T-cell (primary cell): ENCODE results near the gene GALNTL6. TPM values are rescaled to one million over a fixed set of nuclear protein-coding genes. Genes with fewer than 3 reads are reported as not detected.

Source experiments
- ATAC-seq, 4 experiments: fragments of 200-7000 bp in 3 of 4; fragments of 150-1000 bp in 1 of 4; cut with Tn5 transposase; replicated peaks in 1 of 4; 1 replicate in 3 of 4; 2 replicates in 1 of 4; pipeline ENCODE4 v1.10.0; 2021; ENCODE audit warnings: moderate library complexity in 3 of 4, mild to moderate bottlenecking in 2 of 4, moderate number of reproducible peaks in 1 of 4
- CTCF ChIA-PET, 2 donors: fragments of 300-600 bp; sonication (Branson Sonifier 250); formaldehyde crosslinking; loops; one replicate each; lab custom pipeline; 2022; ENCODE audit warnings: antibody characterized with exemption in 2 of 2; lab: Charles Lee
- POLR2A ChIA-PET, 2 donors: fragments of 300-600 bp; sonication (Branson Sonifier 250); formaldehyde crosslinking; loops; one replicate each; lab custom pipeline; 2022; ENCODE audit warnings: antibody characterized with exemption in 2 of 2; lab: Charles Lee
- DNase-seq, 35 experiments: peaks; one replicate each; pipeline versions ENCODE4 v3.0.0 to v3.0.0-alpha.2; 2013 to 2023
- H3K27ac ChIP-seq: one replicate; pipeline ENCODE4 v1.5.1; 2013; ENCODE audit warnings: low read length
- H3K27me3 ChIP-seq, 2 experiments: replicated peaks in 1 of 2; 1 replicate in 1 of 2; 2 replicates in 1 of 2; pipeline versions ENCODE4 v1.6.1 to v1.7.0; 2013; ENCODE audit warnings: low read length in 1 of 2, mixed read lengths in 1 of 2; ENCODE audit not compliant: control insufficient read depth in 2 of 2, insufficient read depth in 2 of 2; ENCODE audit errors: extremely low read depth in 1 of 2
- H3K36me3 ChIP-seq, 2 donors: 1 replicate in 1 of 2; 2 replicates in 1 of 2; pipeline versions ENCODE4 v1.6.1 to v1.7.0; 2013; ENCODE audit warnings: low read length in 1 of 2; ENCODE audit not compliant: control insufficient read depth in 2 of 2, insufficient read depth in 1 of 2; ENCODE audit errors: extremely low read depth in 1 of 2
- H3K4me1 ChIP-seq, 2 experiments: 1 replicate in 1 of 2; 2 replicates in 1 of 2; pipeline versions ENCODE4 v1.6.1 to v1.7.0; 2013; ENCODE audit warnings: low read length in 2 of 2, mixed read lengths in 1 of 2; ENCODE audit not compliant: insufficient read depth in 2 of 2, control insufficient read depth in 1 of 2; ENCODE audit errors: extremely low read depth in 1 of 2
- H3K4me3 ChIP-seq, 2 donors: 1 replicate in 1 of 2; 2 replicates in 1 of 2; pipeline versions ENCODE4 v1.5.1 to v1.7.0; 2013; ENCODE audit warnings: mild to moderate bottlenecking in 2 of 2, low read length in 1 of 2, moderate library complexity in 1 of 2; ENCODE audit not compliant: control insufficient read depth in 1 of 2; ENCODE audit errors: extremely low read depth in 1 of 2
- H3K9me3 ChIP-seq: 2 replicates; pipeline ENCODE4 v1.7.0; 2013
- H3K27ac Mint-ChIP-seq, 2 donors: one replicate each; pipeline ENCODE4 v1.8.0; 2020 to 2021; ENCODE audit warnings: mild to moderate bottlenecking in 2 of 2, mixed read lengths in 2 of 2
- H3K27me3 Mint-ChIP-seq, 2 donors: one replicate each; pipeline ENCODE4 v1.8.0; 2021 to 2022; ENCODE audit warnings: mixed read lengths in 2 of 2
- H3K36me3 Mint-ChIP-seq: one replicate; pipeline ENCODE4 v1.8.0; 2021; ENCODE audit warnings: mixed read lengths
- H3K4me1 Mint-ChIP-seq, 3 donors: one replicate each; pipeline ENCODE4 v1.8.0; 2020 to 2022; ENCODE audit warnings: mixed read lengths in 3 of 3, mild to moderate bottlenecking in 1 of 3
- H3K4me3 Mint-ChIP-seq, 3 donors: one replicate each; pipeline ENCODE4 v1.8.0; 2020 to 2022; ENCODE audit warnings: mild to moderate bottlenecking in 3 of 3, mixed read lengths in 3 of 3, moderate library complexity in 3 of 3
- H3K9me3 Mint-ChIP-seq, 3 donors: one replicate each; pipeline ENCODE4 v1.8.0; 2020 to 2022; ENCODE audit warnings: mixed read lengths in 3 of 3
- WGBS: methylation state at CpG from one replicate; pipeline ENCODE4 v1.1.5; 2013; ENCODE audit warnings: missing lambda C conversion rate; ENCODE audit not compliant: insufficient coverage; 5-methylcytosine and 5-hydroxymethylcytosine counted together
- total RNA-seq, 35 experiments: library from RNA in 6 of 35; stranded (reverse) in 6 of 35; fragments of 120-200 nt in 1 of 35; gene quantifications; one replicate each; pipeline versions ENCODE4 v1.2.1 to v1.2.4 and lab custom pipeline; 2013 to 2026

GALNTL6 gene
- total RNA-seq, 5 donors from 2014 or later (not counting 1 experiment from before 2014, with no cell fraction given) = not detected

GRCh38 chr4:172778583-172778982, 965.4 kb downstream of the GALNTL6 start:
- H3K4me1 ChIP-seq = no peaks in the 10 kb centered on the region
- Mint-ChIP-seq H3K27ac (no peak overlapping the region), H3K27me3 (no peaks in the 10 kb centered on the region), H3K4me1 (no peaks in the 10 kb centered on the region), H3K4me3 (no peak overlapping the region), H3K36me3 (no peaks in the 10 kb centered on the region), H3K9me3 (peaks cover 0 to 4% (median 0%) of the 10 kb centered on the region in 3 donors)
- H3K9me3 ChIP-seq = no peaks in the 10 kb centered on the region
- ChIA-PET POLR2A (no interaction called here), CTCF (no interaction called here)
- 96% methylated on average over 6 of the region's 6 CpGs for WGBS
- no peak for DNase-seq
- H3K27ac ChIP-seq = no peak overlapping the region
- H3K36me3 ChIP-seq = no peaks in the 10 kb centered on the region
- no peak overlapping the region for H3K4me3 ChIP-seq
- no peak for ATAC-seq
- no peaks in the 10 kb centered on the region for H3K27me3 ChIP-seq

DNA sequence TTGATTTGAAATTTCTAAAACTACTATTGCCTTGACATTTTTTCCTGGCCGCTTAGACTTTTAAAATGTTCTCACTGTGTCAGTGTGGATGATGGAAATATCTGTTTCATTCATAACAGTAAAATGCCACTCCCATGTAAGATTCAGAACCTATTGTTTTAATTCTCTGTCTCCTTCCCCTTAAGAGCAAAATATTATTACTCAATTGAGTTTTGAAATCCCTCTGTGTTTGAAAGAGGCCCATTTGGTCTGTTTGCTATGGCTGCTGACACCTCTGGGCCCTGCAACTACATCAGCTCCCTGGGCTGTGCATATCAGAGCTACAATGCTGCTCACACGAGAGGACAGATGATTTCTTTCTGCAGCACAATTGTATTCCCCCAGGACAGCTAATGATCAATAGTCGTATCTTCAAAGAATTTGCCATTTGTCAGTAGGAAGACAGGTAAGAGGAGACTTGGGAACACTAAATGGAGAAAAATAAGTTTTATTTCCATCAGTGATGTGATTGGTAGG, 967.4 kb downstream of the GALNTL6 start:
- Histone ChIP-seq H3K36me3 (no peaks in the 10 kb centered on the region), H3K9me3 (no peaks in the 10 kb centered on the region), H3K27ac (no peak overlapping the region), H3K4me1 (no peaks in the 10 kb centered on the region), H3K4me3 (no peak overlapping the region), H3K27me3 (no peaks in the 10 kb centered on the region)
- H3K4me1 Mint-ChIP-seq = no peaks in the 10 kb centered on the region
- DNase-seq = no peak
- no CpG with 5 or more reads among the region's 3 CpGs for WGBS
- no peaks in the 10 kb centered on the region for H3K36me3 Mint-ChIP-seq
- ChIA-PET CTCF (no interaction called here), POLR2A (no interaction called here)
- H3K27me3 Mint-ChIP-seq = no peaks in the 10 kb centered on the region
- H3K27ac Mint-ChIP-seq = no peak overlapping the region
- H3K4me3 Mint-ChIP-seq = no peak overlapping the region
- no peaks in the 10 kb centered on the region for H3K9me3 Mint-ChIP-seq
- ATAC-seq = no peak

DNA sequence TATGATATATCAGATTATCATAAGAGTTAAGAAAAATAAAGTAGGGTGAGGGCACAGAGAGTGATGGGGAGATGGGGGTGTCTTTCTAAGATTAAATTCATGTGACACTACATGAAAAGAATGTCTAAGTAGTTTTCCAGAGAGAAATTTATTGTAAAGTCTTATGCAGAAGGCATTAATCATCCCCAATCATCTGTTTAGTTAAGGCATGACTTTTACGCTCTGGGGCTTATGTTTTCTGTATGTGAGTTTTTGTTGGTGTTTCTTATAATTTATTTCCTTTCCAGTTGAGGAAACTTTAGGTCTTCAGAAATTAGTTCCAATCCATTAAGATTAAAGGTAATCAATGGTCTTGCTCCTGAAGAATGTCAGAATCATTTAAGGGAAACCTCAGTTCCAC, 972.4 kb downstream of the GALNTL6 start:
- Mint-ChIP-seq H3K4me1 (no peaks in the 10 kb centered on the region), H3K27ac (no peak overlapping the region), H3K9me3 (no peaks in the 10 kb centered on the region), H3K4me3 (no peak overlapping the region), H3K27me3 (no peaks in the 10 kb centered on the region), H3K36me3 (no peaks in the 10 kb centered on the region)
- Histone ChIP-seq H3K4me1 (no peaks in the 10 kb centered on the region), H3K4me3 (no peak overlapping the region), H3K9me3 (no peaks in the 10 kb centered on the region), H3K27me3 (no peaks in the 10 kb centered on the region), H3K27ac (no peak overlapping the region), H3K36me3 (no peaks in the 10 kb centered on the region)
- ChIA-PET POLR2A (no interaction called here), CTCF (no interaction called here)
- no peak for DNase-seq
- ATAC-seq = no peak
- WGBS = no CpG with 5 or more reads among the region's 1 CpG

DNA sequence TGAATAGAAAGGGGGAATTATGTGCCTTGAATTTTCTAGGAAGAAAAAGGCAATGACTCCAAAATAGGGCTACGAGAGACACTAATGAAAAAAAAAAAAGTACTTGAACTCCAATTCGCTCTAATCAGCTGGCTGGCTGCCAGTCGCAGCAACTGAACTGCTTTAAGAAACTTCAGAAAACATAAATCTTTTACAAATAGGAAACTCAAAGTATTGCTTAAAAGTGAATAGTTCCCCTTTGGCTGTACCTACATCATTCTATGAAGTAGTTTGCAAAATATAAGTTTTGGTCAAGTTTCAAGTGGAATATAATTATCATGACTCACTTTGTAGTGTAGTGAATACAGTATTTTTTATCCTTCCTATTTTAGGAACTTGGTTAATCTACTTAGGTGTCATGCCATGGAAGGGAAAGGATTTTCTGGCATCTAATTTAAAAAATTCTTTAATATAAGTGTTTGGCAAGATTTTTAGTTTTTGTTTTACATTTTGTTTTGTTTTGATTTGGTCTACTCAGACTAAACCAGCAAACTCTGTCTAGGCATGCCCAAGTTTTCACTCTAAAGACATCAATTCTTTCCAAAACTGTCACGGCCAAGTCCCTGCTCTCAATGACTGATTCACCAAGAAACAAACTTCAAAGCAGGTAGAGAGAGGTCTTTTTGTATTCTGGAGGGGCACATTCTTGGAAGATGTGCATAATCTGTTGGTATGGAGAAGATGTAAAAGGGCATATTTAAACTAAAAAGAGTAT, 973.0 kb downstream of the GALNTL6 start:
- WGBS = 0% methylated on average over 1 of the region's 4 CpGs
- H3K9me3 ChIP-seq = no peaks in the 10 kb centered on the region
- H3K27me3 Mint-ChIP-seq = no peaks in the 10 kb centered on the region
- no peaks in the 10 kb centered on the region for H3K27me3 ChIP-seq
- H3K27ac ChIP-seq = no peak overlapping the region
- H3K4me3 Mint-ChIP-seq = no peak overlapping the region
- H3K36me3 ChIP-seq = no peaks in the 10 kb centered on the region
- CTCF ChIA-PET = no interaction called here
- H3K4me1 ChIP-seq = no peaks in the 10 kb centered on the region
- DNase-seq = no peak
- no peaks in the 10 kb centered on the region for H3K4me1 Mint-ChIP-seq
- POLR2A ChIA-PET = no interaction called here
- no peaks in the 10 kb centered on the region for H3K36me3 Mint-ChIP-seq
- H3K9me3 Mint-ChIP-seq = no peaks in the 10 kb centered on the region
- H3K4me3 ChIP-seq = no peak overlapping the region
- ATAC-seq = no peak
- no peak overlapping the region for H3K27ac Mint-ChIP-seq

GRCh38 chr4:172787111-172787510, 973.9 kb downstream of the GALNTL6 start:
- CTCF ChIA-PET = no interaction called here
- Histone ChIP-seq H3K9me3 (no peaks in the 10 kb centered on the region), H3K4me3 (no peak overlapping the region), H3K36me3 (no peaks in the 10 kb centered on the region), H3K27ac (no peak overlapping the region), H3K4me1 (no peaks in the 10 kb centered on the region), H3K27me3 (no peaks in the 10 kb centered on the region)
- H3K4me3 Mint-ChIP-seq = no peak overlapping the region
- H3K4me1 Mint-ChIP-seq = no peaks in the 10 kb centered on the region
- POLR2A ChIA-PET = no interaction called here
- ATAC-seq (no peak), DNase-seq (no peak)
- H3K27me3 Mint-ChIP-seq = no peaks in the 10 kb centered on the region
- no peaks in the 10 kb centered on the region for H3K36me3 Mint-ChIP-seq
- H3K27ac Mint-ChIP-seq = no peak overlapping the region
- no CpG with 5 or more reads among the region's 3 CpGs for WGBS
- no peaks in the 10 kb centered on the region for H3K9me3 Mint-ChIP-seq

DNA sequence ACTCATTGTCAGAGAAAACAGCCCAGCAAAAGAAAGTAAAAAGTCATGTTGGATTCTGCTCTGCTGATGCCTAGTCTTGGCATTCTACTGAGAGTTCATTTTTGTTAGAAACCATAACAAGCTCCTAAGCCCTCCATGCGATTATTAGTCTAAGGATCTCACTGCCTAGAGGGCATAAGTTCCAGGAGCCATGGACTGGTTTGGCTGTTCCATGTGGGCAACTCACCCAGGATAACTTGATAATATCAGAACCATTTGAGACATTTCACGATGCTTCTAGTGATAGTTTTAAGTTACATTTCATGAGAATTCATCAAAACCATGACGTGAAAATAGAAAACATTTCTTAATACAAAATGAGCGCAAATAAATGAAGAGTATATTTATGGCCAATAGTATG, 978.6 kb downstream of the GALNTL6 start:
- Histone ChIP-seq H3K27me3 (no peaks in the 10 kb centered on the region), H3K4me1 (no peaks in the 10 kb centered on the region), H3K36me3 (no peaks in the 10 kb centered on the region), H3K9me3 (no peaks in the 10 kb centered on the region), H3K4me3 (no peak overlapping the region), H3K27ac (no peak overlapping the region)
- no peak for DNase-seq
- ATAC-seq = no peak
- Mint-ChIP-seq H3K9me3 (no peaks in the 10 kb centered on the region), H3K27ac (no peak overlapping the region), H3K4me1 (no peaks in the 10 kb centered on the region), H3K27me3 (no peaks in the 10 kb centered on the region), H3K36me3 (no peaks in the 10 kb centered on the region), H3K4me3 (no peak overlapping the region)
- WGBS = no CpG with 5 or more reads among the region's 4 CpGs
- CTCF ChIA-PET = no interaction called here
- POLR2A ChIA-PET = no interaction called here
